GM21528 (cell line): ENCODE results near the gene CELA2B.
"Not testable (repeated sequence)": the region's sequence is repeated elsewhere in the genome, so short reads cannot be mapped to it uniquely, and the experiment has no call there.

Experiments used
- ATAC-seq: cut with Tn5 transposase; IDR thresholded peaks from one replicate; pipeline ENCODE4 v1.9.1; 2021; ENCODE audit warnings: mild to moderate bottlenecking, moderate library complexity; ENCODE audit not compliant: unreplicated experiment, low FRiP score

The CELA2B gene

DNA sequence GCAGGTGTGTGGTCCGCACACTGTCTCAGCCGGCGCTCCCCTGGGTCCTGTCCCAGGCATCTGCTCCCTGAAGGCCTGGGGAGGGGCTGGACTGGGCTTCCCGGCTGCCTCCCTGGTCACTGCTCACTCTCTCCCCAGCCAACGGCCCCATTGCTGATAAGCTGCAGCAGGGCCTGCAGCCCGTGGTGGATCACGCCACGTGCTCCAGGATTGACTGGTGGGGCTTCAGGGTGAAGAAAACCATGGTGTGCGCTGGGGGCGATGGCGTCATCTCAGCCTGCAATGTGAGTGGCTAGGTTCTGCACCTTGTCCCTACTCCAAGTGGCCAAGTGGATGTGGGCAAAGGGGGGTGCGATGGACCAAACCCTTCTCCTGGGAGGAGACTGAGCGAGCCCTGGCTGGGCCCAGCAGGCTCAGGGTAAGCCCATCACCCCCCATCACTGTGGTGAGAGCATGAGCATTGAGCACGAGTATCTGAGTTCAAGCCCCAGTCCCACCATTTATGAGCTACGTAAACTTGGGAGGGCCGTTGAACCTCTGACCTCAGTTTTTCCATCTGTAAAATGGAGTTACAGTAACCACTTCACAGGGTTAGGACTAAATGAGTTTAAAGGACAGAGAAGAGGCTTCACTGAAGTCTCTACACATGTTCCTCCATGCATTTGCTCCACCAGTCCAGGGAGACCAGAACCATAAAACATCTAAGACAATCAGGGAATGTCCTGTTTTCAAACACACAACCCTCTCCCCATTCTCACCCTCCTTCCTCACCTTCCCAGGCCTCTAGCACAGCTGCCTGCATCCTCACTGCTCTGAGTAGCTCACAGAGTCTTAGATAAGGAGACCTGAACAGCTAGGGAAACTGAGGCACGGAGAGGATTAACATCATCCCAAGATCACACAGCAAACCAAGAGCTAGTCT lies 31.2 kb upstream of the CELA2B start:
- ATAC-seq, result no peak

DNA sequence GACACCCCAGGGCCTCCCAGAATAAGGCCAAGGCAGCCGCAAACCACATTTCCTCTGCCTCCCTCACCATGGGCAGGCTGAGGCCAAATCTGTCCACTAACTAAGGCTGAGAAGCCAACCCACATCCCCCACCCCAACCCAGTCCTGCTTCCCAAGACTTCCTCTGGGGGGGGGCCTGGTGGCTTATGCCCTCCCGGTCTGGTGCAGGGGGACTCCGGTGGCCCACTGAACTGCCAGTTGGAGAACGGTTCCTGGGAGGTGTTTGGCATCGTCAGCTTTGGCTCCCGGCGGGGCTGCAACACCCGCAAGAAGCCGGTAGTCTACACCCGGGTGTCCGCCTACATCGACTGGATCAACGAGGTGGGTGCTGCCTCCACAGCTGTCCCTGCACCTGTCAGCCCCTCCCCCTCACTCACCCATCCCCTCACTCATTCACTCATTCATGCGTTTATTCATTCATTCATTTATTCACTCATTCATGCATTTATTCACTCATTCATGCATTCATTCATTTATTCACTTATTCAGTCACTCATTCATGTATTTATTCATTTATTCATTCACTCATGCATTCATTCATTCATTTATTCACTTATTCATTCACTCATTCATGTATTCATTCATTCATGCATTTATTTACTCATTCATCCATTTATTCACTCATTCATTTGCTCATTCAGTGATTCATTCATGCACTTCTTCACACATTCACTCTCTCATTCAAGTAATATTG lies 30.3 kb upstream of the CELA2B start:
- ATAC-seq, result no peak

DNA sequence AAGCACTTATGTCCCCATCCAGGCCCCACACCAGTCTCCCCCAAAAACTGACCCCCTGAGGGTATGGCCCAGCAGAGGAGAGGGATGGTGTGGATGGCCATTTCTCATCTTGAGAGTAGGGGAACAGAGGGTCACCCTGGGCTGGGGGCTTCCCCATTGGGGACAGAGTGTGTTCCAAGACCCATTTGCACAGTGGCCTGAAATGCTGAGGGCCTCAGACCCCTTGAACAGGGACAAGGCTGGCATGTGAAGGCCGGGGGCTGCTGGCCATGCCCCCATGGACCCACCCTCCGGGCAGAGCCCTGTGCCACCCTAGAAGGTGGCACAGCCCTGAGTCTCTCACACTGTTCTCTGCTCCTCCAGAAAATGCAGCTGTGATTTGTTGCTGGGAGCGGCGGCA lies 29.7 kb upstream of the CELA2B start:
- ATAC-seq, result no peak

DNA sequence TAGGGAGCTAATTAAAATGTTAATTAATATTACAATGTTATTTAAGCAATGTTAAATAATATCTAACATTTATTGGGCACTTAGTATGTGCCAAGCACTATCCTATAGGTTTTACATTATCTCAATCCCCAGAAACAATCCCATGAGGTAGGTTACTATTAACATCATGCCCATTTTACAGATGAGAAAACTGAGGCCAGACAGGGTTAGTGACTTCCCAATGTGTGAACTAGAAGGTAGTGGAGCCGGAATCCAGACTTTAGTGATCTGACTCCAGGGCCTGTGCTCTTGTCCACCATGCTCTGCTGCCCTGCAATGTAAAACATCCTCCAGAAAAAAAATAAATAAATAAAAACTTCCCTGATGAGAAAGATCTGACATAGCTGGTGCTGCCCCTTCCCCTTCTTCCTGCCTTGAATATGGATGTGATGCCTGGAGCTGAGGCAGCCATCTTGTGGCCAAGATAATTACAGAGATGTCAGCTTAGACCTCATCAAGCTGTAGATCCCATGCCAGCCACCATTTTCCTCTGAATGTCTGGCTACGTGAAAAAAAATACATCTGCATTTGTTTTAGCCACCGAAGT lies 26.9 kb upstream of the CELA2B start:
- ATAC-seq, result no peak

DNA sequence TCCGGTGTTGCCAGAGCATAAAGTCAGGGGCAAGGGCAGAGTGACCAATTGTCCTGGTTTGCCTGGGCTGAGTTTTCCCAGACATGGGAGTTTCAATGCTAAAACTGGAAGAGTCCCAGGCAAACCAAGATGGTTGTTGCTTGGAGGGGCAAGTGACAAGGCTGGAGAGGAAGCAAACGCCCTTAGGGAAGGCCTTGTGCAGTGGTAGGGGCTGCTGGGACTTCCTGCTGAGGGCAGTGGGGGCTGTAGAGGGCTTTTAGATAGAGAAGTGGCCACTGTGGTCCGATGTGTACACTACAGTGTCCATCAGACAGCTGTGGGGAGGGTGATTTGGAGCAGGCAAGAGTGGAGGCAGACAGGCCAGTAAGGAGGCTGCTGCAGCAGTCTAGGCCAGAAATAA lies 26.3 kb upstream of the CELA2B start:
- no peak for ATAC-seq

DNA sequence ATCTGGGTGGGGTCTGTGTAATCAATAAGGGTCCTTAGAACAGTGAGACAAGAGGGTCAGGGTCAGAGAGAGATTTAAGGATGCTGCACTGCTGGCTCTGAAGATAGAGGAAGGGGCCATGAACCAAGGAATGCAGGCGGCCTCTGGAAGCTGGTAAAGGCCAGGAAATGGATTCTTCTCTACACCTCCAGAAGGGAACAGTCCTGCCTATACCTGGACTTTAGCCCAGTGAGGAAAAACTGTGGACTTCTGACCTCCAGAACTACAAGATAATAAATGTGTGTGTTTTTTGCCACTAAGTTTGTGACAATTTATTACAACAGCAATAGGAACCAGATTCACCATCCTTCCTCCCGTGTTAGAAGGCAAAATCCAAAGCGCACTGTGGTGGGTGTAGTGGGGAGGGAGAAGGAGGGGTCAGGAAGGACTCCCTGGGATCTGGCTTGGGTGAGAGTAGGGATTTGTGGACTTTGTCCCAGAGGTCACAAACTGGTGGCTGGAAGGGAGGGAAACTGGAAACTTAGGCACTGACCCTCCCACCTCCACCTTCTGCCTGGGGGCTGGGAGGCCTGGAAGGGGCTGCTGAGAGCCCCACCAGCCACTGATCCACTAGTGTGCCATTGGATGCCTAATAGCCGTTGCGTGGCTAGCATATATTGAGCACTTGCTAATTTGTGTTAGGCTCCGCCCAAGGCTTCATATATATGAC lies 24.7 kb upstream of the CELA2B start:
- no peak for ATAC-seq

DNA sequence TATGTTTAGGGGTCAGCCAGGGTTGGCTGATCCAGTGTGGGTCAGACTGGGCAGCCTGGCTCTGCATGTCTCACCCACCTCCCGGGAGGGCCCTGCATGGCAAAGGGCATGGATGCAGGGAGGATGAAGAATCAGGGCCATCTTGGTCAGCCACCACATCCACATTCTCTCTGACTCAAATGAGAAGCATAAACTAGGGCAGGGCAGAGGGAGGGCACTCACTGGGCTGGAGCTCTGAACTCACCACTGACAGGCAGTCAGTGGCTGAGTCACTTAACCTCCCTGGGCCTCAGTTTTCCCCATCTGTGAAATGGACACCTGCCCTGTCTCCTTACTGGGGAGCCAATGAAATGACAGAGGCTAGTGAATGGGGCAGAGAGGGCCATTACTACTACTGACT lies 23.7 kb upstream of the CELA2B start:
- no peak for ATAC-seq

DNA sequence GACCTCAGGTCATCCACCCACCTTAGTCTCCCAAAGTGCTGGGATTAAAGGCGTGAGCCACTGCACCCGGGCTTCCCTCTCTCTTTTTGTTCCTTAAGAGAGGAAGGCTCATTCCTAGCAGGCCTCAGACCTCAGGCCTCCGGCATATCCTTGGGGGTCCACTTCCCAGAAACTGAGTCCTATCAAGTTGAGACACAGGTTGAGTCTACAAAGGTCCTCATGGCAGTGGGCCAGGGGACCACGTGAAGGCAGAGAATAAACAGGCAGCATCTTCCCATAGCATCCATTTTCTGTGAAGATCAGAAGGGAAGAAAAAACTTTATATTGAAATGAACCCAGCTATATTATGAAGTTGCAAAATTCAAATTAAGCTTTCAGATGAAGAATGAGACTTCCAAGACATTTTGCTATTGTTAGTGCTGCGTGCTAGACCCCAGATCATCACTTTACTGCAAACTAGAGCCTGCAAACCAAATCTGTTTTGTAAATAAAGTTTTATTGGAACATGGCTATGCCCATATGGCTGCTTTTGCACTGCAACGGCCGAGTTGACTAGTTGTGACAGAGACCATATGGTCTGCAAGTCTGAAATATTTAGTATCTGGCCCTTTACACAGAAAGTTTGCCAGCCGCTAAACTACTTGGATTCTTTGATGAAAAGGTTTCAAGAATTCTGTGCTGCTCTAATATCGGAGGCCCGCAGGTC lies 22.9 kb upstream of the CELA2B start:
- ATAC-seq, result no peak

DNA sequence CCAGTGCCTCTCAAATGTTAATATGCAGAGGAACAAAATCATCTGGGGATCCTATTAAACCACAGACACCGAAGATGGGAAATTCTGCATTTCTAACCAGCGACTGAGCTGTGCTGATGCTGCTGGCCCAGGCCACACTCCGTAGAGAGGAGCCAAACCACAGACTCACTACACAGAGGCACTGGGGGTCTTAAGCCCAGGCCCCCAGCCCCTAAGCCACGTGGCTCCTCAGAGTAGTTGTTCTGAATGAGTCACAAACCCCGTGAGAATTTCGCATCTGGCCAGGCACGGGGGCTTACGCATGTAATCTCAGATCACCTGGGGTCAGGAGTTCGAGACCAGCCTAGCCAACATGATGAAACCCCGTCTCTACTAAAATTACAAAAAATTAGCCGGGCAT lies 22.2 kb upstream of the CELA2B start:
- no peak for ATAC-seq

DNA sequence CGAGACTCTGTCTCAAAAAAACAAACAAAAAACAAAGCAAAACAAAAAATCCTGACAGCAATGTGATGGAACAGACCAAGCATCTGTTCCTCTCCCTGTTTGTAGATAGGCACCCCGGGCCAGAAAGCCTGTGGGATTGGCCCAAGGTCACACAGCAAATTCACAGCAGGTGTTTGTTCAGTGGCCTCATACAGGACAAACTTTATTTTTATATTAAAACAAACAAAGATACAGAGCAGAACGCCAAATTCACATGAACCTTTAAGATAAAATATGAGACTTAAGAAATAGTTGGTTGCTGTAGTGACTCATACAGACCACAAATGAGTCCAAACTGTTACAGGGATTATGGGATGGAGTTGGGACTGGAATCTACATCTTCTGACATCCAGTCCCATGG lies 21.6 kb upstream of the CELA2B start:
- ATAC-seq, result no peak

DNA sequence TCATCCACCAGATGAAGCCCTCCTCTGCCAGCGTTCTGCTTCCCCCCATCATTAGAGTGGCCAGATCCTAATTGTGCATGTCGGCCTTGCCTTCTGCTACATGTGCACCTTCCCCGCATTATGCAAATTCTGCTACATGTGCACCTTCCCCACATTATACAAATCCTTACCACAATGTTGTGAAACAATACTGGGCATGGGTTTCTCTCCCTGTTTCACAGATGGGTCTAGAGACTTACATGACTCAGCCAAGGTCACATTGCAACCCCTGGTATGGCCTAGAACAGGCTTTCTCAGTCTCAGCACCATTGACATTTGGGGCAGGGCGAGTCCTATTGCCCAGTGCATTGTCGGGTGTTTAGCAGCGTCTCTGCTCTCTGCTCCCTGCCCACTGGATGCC lies 20.4 kb upstream of the CELA2B start:
- no peak for ATAC-seq

DNA sequence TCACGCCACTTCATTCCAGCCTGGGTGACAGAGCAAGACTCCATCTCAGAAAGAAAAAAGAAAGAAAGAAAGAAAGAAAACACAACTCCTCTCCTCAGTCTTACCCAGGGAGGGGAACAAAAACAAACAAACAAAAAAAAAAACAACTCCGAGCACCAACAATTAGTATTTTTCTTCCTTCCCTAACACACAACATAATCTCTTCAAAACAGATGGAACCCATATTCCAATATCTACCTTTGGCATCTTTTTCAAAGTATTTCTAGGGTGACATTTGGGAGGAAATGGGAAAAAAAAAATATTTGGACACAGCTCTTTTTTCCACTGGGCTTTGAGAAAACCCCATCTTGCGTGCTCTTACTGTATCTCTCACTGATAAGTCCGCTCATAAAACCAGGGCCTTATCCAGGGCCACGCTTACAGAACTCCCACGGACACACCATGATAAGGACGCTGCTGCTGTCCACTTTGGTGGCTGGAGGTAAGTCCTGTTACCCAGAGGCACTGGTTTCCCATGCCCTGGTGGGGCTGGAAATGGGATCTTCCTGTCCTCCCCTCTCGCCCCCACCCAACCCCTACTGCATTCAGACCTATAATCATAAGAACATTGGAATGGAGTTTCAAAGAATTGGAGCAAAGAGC lies 19.5 kb upstream of the CELA2B start, which contains the start of gene CELA2A:
Gene CELA2A (plus strand): TSS at position 420 of the 642 bp plus-strand sequence. CDS start 22 bp downstream, at position 442.
- ATAC-seq, result no peak

DNA sequence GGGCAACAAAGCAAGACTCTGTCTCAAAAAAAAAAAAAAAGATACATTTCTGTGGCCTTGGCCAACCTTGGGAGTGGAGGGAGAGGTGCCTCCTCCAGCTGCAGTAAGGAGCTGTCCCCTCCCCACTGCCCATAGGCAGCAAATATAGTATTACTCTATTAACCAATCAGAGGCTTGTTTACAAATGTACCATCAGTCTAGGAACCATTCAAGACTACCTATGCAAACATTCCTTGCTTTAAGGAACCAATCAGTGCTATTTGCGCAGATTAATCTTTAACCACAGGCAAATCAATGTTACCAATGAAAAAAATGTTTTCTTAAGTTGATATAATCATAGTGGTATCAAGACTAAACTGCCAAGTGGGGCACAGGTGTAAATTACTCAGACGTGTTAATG lies 18.3 kb upstream of the CELA2B start:
- no peak for ATAC-seq

DNA sequence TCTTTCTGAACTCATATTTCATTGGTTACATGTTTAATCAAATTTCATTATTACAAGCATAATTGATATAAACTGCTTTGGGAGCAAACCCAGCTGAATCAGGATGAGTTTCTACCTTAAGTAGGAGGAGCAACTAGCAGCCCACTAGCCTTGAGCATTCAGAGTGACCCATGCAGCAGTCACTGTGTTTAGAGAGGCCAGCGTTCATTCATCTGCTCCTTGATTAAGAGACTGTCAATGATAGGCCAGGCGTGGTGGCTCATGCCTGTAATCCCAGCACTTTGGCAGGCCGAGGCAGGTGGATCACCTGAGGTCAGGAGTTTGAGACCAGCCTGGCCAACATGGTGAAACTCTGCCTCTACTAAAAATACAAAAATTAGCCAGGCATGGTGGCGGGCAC lies 17.5 kb upstream of the CELA2B start:
- ATAC-seq, result not testable (repeated sequence)

DNA sequence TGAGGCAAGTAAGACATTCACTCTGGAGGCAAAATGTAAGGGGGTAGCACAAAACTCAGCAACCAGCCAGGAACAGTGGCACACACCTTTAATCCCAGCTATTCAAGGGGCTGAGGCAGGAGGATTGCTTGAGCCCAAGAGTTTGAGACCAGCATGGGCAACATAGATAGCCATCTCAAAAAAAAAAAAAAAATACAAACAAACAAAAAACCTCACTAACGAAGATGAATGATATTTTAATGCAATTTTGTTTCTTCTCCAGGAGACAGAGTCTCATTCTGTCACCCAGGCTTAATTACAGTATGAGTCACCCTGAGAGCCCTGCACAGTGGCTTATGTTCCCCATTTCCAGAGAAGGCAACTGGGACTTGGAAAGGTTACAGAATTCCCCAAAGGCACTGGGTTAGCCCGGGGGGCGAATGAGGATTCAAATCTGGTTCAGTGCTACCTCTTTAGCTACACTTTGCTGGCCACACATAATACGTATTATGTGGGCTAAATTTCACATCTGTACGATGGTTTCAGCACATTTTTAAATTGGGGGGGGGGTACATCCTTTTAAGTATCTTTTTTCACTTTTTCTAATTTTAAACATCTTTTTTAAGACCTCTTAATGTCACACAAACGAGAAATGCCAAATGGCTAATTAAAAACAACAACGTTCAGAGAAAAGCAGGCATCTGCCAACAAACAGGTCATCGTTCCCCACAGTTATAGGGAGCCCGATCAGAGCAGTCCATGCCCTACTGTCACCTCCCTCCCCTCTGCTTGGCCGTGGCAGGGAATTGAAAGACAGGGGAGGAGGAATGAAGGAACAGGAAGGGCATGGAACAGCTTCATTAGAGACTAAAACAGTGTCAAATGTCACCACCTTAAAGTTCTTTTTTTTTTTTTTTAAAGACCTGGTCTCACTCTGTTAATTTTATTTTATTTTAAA lies 15.9 kb upstream of the CELA2B start:
- ATAC-seq, result no peak

DNA sequence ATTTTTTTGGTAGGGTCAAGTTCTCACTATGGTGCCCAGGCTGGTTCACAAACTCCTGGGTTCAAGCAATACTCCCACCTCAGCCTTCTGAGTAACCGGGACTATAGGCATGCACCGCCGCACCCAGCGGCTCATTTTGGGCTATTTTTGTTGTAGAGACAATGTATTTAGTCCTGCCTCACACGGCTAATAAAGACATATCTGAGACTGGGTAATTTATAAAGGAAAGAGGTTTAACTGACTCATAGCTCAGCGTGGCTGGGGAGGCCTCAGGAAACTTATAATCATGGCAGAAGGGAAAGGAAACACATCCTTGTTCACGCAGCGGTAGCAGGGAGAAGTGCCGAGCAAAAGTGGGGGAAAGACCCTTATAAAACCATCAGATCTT lies 15.2 kb upstream of the CELA2B start:
- ATAC-seq, result no peak

DNA sequence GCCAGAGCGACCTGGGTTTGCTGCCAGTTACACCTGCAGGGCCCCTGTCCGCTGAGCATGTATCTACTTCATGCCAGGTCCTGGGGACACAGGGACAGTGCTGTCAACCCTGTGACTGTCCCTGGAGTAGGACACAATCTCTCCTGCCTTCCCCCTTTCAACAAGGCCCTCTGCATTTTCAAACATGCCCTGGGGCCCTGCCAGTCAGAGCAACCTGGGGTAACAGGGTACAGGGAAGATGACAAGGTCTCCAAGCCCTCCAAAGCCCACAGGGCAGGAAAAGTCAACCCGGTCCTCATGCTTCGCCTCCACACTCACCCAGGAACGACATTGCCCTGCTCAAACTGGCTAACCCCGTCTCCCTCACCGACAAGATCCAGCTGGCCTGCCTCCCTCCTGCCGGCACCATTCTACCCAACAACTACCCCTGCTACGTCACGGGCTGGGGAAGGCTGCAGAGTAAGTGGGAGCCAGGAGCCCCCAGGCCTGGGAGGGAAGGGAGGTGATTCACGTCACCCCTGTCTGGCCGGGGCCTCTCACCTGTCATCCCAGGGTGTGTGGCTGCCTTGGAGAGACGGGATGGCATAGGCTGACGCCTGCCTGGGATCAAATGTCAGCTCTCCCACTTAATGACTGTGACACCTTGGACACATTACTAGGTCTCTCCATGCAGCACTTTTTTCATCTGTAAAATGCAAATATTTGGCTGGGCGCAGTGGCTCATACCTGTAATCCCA lies 12.7 kb upstream of the CELA2B start:
- ATAC-seq, result not testable (repeated sequence)

DNA sequence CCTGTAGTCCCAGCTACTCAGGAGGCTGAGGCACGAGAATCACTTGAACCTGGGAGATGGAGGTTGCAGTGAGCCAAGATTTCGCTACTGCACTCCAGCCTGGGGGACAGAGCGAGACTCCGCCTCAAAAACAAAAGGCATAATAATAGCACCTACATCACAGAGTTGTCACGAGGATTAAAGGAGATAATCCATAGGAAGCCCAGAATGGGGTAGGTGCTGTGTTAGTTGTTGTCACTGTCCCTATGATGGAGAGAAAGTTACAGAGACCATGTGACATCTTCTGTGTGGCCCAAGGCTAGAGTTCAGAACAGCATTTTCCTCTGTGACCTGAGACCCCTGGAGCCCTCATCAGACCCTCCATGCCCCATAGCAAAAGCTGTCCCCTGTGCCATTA lies 12.0 kb upstream of the CELA2B start:
- not testable (repeated sequence) for ATAC-seq
